ENCODE data around the gene GHR.

GRCh38 chr5:42643360-42643759, 220.1 kb downstream of the GHR start:
- TF ChIP-seq PATZ1 (CRISPR knock-in tag; IDR thresholded peaks at IDR 0.05; ENCODE audit: borderline replicate concordance): no peak
- TF ChIP-seq GLIS3 (CRISPR knock-in tag; IDR thresholded peaks at IDR 0.05): no peak
- no peak for TF ChIP-seq ZC3H10 (CRISPR knock-in tag; IDR thresholded peaks at IDR 0.05)
- no peak for TF ChIP-seq POU6F1 (CRISPR knock-in tag; IDR thresholded peaks at IDR 0.05; ENCODE audit: borderline replicate concordance, low read depth)
- no peak for TF ChIP-seq CSDC2 (CRISPR knock-in tag; IDR thresholded peaks at IDR 0.05)
- TF ChIP-seq RARB (CRISPR knock-in tag; IDR thresholded peaks at IDR 0.05): no peak
- no peak for TF ChIP-seq ZNF8 (CRISPR knock-in tag; IDR thresholded peaks at IDR 0.05)
- no peak for TF ChIP-seq ZNF70 (CRISPR knock-in tag; IDR thresholded peaks at IDR 0.05)
- TF ChIP-seq TSHZ2 (CRISPR knock-in tag; IDR thresholded peaks at IDR 0.05): no peak
- no peak for TF ChIP-seq ARNTL (CRISPR knock-in tag; IDR thresholded peaks at IDR 0.05; ENCODE audit: borderline replicate concordance, low read depth)
- no peak for TF ChIP-seq ZNF565 (CRISPR knock-in tag; conservative IDR thresholded peaks at IDR 0.05; ENCODE audit: low read depth)
- no peak for TF ChIP-seq OSR1 (CRISPR knock-in tag; IDR thresholded peaks at IDR 0.05)
- TF ChIP-seq ZFP3 (CRISPR knock-in tag; IDR thresholded peaks at IDR 0.05): no peak
- no peak for TF ChIP-seq ISL1 (CRISPR knock-in tag; IDR thresholded peaks at IDR 0.05)
